Measurements from ENCODE around the gene NCOR1.
A peak's percentile ranks its signal among the peaks of the same experiment; 100 is the strongest.
"Not testable (repeated sequence)": the region's sequence is repeated elsewhere in the genome, so short reads cannot be mapped to it uniquely, and the experiment has no call there.

The NCOR1 gene

DNA sequence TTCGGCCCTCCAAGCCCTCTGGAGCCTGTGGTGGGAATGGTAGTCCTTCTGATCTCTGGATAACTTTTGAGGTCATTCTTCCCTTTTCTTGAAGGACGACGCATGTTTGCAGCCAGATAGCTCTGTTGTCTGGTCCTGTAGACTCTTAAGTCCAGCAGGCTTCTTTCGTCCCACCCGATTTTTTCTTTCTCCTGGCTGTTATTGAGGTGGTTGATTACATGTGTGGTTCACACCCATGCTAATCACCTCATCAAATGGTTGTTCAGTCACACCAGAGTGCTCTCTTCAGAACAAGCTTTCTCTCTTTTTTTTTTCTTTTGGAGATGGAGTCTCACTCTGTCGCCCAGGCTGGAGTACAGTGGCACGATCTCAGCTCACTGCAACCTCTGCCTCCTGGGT lies 32.3 kb upstream of the NCOR1 start:
- H3K27ac ChIP-seq (ENCODE audit: low read depth, low read length): peak overlapping the region; percentile 68
- H3K27me3 ChIP-seq (ENCODE audit: control insufficient read depth in 1 of 2, insufficient read depth in 2 of 2, low read length in 2 of 2): no peaks in the 10 kb centered on the region
- H3K9ac ChIP-seq (ENCODE audit: low read depth in 1 of 2, low read length in 2 of 2): peak overlapping the region; percentile 34 to 38
- no peaks in the 10 kb centered on the region for H3K36me3 ChIP-seq (ENCODE audit: control insufficient read depth in 1 of 2, insufficient read depth in 2 of 2, low read length in 2 of 2)
- H3K9me3 ChIP-seq (ENCODE audit: control insufficient read depth in 1 of 2, low read length in 2 of 2): no peaks in the 10 kb centered on the region
- H3K4me3 ChIP-seq (ENCODE audit: low read depth in 1 of 2, low read length in 2 of 2): peak overlapping the region; percentile 23 to 33
- peaks cover 14 to 32% of the 10 kb centered on the region in 2 donors for H3K4me1 ChIP-seq (ENCODE audit: control insufficient read depth in 1 of 2, insufficient read depth in 2 of 2, low read length in 2 of 2)

DNA sequence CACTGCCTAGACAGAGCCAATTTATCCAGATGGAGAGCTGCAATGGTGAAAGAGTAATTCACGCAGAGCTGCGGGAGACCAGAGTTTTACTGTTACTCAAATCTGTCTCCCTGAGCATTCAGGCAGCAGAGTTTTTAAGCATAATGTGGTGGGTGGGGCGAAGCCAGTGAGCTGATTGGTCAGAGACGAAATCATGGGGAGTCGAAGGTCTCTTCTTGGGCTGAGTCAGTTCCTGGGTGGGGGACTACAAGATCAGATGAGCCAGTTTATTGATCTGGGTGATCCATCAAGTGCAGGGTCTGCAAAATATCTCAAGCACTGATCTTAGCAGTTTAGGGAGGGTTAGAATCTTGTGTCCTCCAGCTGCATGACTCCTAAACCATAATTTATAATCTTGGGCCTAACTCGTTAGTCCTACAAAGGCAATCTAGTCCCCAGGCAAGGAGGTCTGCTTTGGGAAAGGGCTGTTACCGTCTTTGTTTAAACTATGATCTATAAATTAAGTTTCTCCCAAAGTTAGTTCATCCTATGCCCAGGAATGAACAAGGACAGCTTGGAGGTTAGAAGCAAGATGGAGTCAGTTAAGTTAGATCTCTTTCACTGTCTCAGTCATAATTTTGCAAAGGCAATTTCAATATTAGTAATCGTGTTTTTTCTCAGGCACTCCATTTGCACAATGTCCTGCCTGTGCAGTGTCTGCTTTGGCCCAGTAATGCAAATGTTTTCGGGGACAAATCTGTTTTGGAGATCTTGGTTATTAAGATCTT lies 28.6 kb upstream of the NCOR1 start:
- no peaks in the 10 kb centered on the region for H3K27me3 ChIP-seq (ENCODE audit: control insufficient read depth in 1 of 2, insufficient read depth in 2 of 2, low read length in 2 of 2)
- H3K36me3 ChIP-seq (ENCODE audit: control insufficient read depth in 1 of 2, insufficient read depth in 2 of 2, low read length in 2 of 2): no peaks in the 10 kb centered on the region
- H3K9ac ChIP-seq (ENCODE audit: low read depth in 1 of 2, low read length in 2 of 2): no peak overlapping the region
- peak overlapping the region in 1 of 2 donors; percentile 35 for H3K4me3 ChIP-seq (ENCODE audit: low read depth in 1 of 2, low read length in 2 of 2)
- H3K4me1 ChIP-seq (ENCODE audit: control insufficient read depth in 1 of 2, insufficient read depth in 2 of 2, low read length in 2 of 2): peaks cover 14 to 32% of the 10 kb centered on the region in 2 donors
- H3K27ac ChIP-seq (ENCODE audit: low read depth, low read length): no peak overlapping the region
- H3K9me3 ChIP-seq (ENCODE audit: control insufficient read depth in 1 of 2, low read length in 2 of 2): no peaks in the 10 kb centered on the region

DNA sequence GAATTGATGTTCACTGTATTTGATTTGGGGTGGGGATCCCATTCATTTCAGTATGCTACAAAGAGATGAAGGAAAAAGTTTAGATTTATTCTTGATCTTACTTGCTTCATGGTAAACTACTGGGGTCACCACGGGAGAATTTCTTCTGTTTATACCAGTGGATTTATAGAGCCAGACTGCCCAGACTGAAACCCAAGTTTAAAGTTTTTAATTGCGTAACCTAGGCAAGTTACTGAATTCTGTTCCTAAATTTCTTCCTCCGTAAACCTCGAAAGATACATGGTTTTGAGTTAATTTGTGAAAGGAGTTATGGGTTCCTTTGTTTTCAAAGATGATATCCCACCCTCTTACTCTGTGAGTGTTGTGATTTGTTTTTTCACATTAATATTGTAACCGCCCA lies 28.1 kb upstream of the NCOR1 start:
- Histone ChIP-seq H3K9ac (ENCODE audit: low read depth in 1 of 2, low read length in 2 of 2) (no peak overlapping the region), H3K27ac (ENCODE audit: low read depth, low read length) (no peak overlapping the region), H3K9me3 (ENCODE audit: control insufficient read depth in 1 of 2, low read length in 2 of 2) (no peaks in the 10 kb centered on the region), H3K36me3 (ENCODE audit: control insufficient read depth in 1 of 2, insufficient read depth in 2 of 2, low read length in 2 of 2) (no peaks in the 10 kb centered on the region), H3K27me3 (ENCODE audit: control insufficient read depth in 1 of 2, insufficient read depth in 2 of 2, low read length in 2 of 2) (no peaks in the 10 kb centered on the region), H3K4me1 (ENCODE audit: control insufficient read depth in 1 of 2, insufficient read depth in 2 of 2, low read length in 2 of 2) (peaks cover 10 to 26% of the 10 kb centered on the region in 2 donors), H3K4me3 (ENCODE audit: low read depth in 1 of 2, low read length in 2 of 2) (peak overlapping the region in 1 of 2 donors; percentile 35)

DNA sequence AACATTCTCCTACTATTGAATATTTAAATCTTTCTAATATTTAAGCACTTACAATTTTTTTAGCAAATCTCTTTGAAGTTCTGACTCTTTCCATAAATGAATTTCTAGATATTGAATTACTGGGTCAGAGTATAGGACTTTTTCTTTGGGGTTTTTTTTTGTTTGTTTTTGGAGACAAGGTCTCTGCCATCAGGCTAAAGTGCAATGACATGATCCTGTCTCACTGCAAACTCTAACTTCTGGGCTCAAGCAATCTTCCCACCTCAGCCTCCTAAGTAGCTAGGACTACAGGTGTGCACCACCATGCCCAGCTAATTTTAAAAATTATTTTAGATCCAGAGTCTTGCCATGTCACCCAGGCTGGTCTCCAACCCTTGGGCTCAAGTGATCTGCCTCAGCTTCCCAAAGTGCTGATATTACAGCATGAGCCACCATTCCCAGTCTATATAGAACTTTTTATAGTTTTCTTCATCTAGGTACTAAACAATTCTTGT lies 26.6 kb upstream of the NCOR1 start:
- Histone ChIP-seq H3K9ac (ENCODE audit: low read depth in 1 of 2, low read length in 2 of 2) (no peak overlapping the region), H3K27ac (ENCODE audit: low read depth, low read length) (no peak overlapping the region), H3K36me3 (ENCODE audit: control insufficient read depth in 1 of 2, insufficient read depth in 2 of 2, low read length in 2 of 2) (no peaks in the 10 kb centered on the region), H3K27me3 (ENCODE audit: control insufficient read depth in 1 of 2, insufficient read depth in 2 of 2, low read length in 2 of 2) (no peaks in the 10 kb centered on the region), H3K4me3 (ENCODE audit: low read depth in 1 of 2, low read length in 2 of 2) (no peak overlapping the region), H3K9me3 (ENCODE audit: control insufficient read depth in 1 of 2, low read length in 2 of 2) (no peaks in the 10 kb centered on the region), H3K4me1 (ENCODE audit: control insufficient read depth in 1 of 2, insufficient read depth in 2 of 2, low read length in 2 of 2) (peaks cover 4 to 15% of the 10 kb centered on the region in 2 donors)

DNA sequence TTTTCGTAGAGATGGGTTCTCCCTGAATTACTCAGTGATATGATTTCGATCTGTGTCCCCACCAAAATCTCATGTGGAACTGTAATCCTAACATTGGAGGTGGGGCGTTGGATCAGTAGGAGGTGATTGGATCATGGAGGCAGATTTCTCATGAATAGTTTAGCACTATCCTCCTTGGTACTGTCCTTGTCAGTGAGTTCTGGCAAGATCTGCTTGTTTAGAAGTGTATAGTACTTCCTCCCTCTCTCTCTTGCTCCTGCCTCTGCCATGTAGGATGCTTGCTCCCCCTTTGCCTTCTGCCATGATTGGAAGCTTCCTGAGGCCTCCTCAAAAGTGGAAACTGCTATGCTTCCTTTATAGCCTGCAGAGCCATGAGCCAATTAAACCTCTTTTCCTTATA lies 24.6 kb upstream of the NCOR1 start:
- H3K27ac ChIP-seq (ENCODE audit: low read depth, low read length): no peak overlapping the region
- H3K4me3 ChIP-seq (ENCODE audit: low read depth in 1 of 2, low read length in 2 of 2): no peak overlapping the region
- no peaks in the 10 kb centered on the region for H3K9me3 ChIP-seq (ENCODE audit: control insufficient read depth in 1 of 2, low read length in 2 of 2)
- H3K4me1 ChIP-seq (ENCODE audit: control insufficient read depth in 1 of 2, insufficient read depth in 2 of 2, low read length in 2 of 2): peaks cover 4 to 15% of the 10 kb centered on the region in 2 donors
- no peaks in the 10 kb centered on the region for H3K27me3 ChIP-seq (ENCODE audit: control insufficient read depth in 1 of 2, insufficient read depth in 2 of 2, low read length in 2 of 2)
- H3K9ac ChIP-seq (ENCODE audit: low read depth in 1 of 2, low read length in 2 of 2): no peak overlapping the region
- H3K36me3 ChIP-seq (ENCODE audit: control insufficient read depth in 1 of 2, insufficient read depth in 2 of 2, low read length in 2 of 2): peaks cover 0 to 3% of the 10 kb centered on the region in 2 donors

DNA sequence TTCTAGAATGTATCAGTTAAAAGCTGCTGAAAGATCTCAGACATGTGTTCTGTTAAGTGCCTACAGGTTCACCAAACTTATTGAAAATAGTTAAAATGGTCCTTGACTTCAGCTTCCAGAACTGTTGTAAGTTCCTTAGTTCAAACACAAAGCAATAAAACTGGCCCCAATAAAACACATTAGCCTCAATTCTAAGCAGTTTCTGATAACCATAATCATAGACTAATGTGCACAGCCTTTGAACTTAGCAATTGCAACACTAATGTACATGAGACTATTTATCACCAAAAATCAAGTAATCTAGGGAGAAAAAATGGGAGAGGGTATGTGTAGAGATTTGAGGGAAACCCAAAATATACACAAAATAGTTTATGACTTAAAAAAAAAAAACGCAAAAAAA lies 17.1 kb upstream of the NCOR1 start:
- H3K4me1 ChIP-seq (ENCODE audit: control insufficient read depth in 1 of 2, insufficient read depth in 2 of 2, low read length in 2 of 2): peaks cover 10 to 14% of the 10 kb centered on the region in 2 donors
- no peaks in the 10 kb centered on the region for H3K9me3 ChIP-seq (ENCODE audit: control insufficient read depth in 1 of 2, low read length in 2 of 2)
- H3K36me3 ChIP-seq (ENCODE audit: control insufficient read depth in 1 of 2, insufficient read depth in 2 of 2, low read length in 2 of 2): peaks cover 0 to 3% of the 10 kb centered on the region in 2 donors
- no peak overlapping the region for H3K27ac ChIP-seq (ENCODE audit: low read depth, low read length)
- no peak overlapping the region for H3K4me3 ChIP-seq (ENCODE audit: low read depth in 1 of 2, low read length in 2 of 2)
- H3K9ac ChIP-seq (ENCODE audit: low read depth in 1 of 2, low read length in 2 of 2): peak overlapping the region in 1 of 2 donors; percentile 1
- H3K27me3 ChIP-seq (ENCODE audit: control insufficient read depth in 1 of 2, insufficient read depth in 2 of 2, low read length in 2 of 2): no peaks in the 10 kb centered on the region

DNA sequence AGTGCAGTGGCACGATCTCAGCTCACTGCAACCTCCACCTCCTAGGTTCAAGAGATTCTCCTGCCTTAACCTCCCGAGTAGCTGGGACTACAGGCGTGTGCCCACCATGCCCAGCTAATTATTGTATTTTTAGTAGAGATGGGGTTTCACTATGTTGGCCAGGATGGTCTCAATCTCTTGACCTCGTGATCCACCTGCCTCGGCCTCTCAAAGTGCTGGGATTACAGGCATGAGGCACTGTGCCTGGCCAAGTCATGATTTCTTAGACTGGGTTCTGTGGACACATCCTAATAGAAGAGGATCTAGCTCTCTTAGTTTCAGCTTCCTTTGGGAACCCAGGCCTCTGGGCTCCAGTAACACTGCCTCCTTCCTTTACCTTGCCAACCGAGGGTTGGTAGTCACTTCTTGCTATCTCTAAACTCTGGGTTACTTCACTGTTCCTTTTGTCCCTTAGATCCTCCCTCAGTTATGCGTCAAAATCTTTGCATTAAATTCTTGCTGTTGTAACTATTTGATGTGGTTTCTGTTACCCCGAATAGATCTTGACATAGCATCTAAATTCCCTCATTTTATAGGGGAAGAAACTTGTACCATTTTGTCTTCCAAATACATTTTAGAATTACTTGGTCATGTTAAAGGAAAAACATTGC lies 14.7 kb upstream of the NCOR1 start:
- H3K9me3 ChIP-seq (ENCODE audit: control insufficient read depth in 1 of 2, low read length in 2 of 2); H3K27ac ChIP-seq (ENCODE audit: low read depth, low read length); H3K36me3 ChIP-seq (ENCODE audit: control insufficient read depth in 1 of 2, insufficient read depth in 2 of 2, low read length in 2 of 2); H3K4me3 ChIP-seq (ENCODE audit: low read depth in 1 of 2, low read length in 2 of 2); H3K27me3 ChIP-seq (ENCODE audit: control insufficient read depth in 1 of 2, insufficient read depth in 2 of 2, low read length in 2 of 2); H3K9ac ChIP-seq (ENCODE audit: low read depth in 1 of 2, low read length in 2 of 2): not testable (repeated sequence)
- peaks cover 10 to 14% of the 10 kb centered on the region in 2 donors for H3K4me1 ChIP-seq (ENCODE audit: control insufficient read depth in 1 of 2, insufficient read depth in 2 of 2, low read length in 2 of 2)

DNA sequence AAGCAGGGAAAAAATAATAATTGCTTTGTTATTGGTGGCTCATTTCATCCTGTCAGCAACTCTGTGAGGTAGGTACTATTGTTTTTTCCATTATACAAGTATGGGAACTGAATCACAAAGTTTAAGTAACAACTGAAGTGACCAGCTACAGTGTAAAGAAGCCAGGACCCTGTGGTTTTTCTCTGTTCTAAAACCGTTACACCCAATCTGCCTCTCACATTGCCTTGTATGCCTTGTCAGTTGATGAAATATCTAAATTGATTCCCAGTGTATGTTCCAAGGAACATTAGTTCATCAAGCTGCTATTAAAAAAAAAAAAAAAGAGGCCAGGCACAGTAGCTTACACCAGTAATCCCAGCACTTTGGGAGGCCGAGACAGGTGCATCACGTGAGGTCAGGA lies 7.1 kb upstream of the NCOR1 start:
- H3K27ac ChIP-seq (ENCODE audit: low read depth, low read length): no peak overlapping the region
- H3K4me1 ChIP-seq (ENCODE audit: control insufficient read depth in 1 of 2, insufficient read depth in 2 of 2, low read length in 2 of 2): peaks cover 5 to 11% of the 10 kb centered on the region in 2 donors

DNA sequence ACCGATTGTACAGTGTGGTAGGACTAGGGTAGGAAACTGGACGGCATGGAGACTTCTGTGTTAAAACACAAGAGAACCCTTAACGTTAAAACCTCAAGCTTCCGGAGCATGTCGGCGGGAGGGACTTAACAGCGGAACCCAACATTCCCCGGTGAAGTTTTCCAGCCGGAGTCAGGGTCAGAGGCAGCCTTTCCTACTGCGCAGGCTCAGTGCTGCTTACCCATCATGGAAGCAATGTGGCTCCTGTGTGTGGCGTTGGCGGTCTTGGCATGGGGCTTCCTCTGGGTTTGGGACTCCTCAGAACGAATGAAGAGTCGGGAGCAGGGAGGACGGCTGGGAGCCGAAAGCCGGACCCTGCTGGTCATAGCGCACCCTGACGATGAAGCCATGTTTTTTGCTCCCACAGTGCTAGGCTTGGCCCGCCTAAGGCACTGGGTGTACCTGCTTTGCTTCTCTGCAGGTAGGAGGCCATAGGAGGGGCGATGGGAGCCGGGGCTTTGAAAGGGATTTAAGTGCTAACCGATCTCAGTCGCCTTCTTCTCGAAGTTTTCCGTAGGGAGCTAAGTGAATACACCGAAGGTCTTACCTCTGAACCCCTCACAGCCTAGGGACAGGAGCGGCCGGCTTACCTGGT lies 1.8 kb upstream of the NCOR1 start, which contains the start of gene PIGL:
TSS of gene PIGL (plus strand) at position 209 of the 634 bp plus-strand sequence. CDS start at position 226, 17 bp downstream.
- H3K9ac ChIP-seq (ENCODE audit: low read depth in 1 of 2, low read length in 2 of 2): peak within 1 kb of the TSS; percentile 85 to 95
- H3K27me3 ChIP-seq (ENCODE audit: control insufficient read depth in 1 of 2, insufficient read depth in 2 of 2, low read length in 2 of 2): no peaks in the 10 kb centered on the region
- H3K9me3 ChIP-seq (ENCODE audit: control insufficient read depth in 1 of 2, low read length in 2 of 2): no peaks in the 10 kb centered on the region
- H3K4me1 ChIP-seq (ENCODE audit: control insufficient read depth in 1 of 2, insufficient read depth in 2 of 2, low read length in 2 of 2): peaks cover 25 to 33% of the 10 kb centered on the region in 2 donors
- peak within 1 kb of the TSS; percentile 95 to 98 for H3K4me3 ChIP-seq (ENCODE audit: low read depth in 1 of 2, low read length in 2 of 2)
- H3K36me3 ChIP-seq (ENCODE audit: control insufficient read depth in 1 of 2, insufficient read depth in 2 of 2, low read length in 2 of 2): no peaks in the 10 kb centered on the region
- H3K27ac ChIP-seq (ENCODE audit: low read depth, low read length): peak within 1 kb of the TSS; percentile 98

More for the DNA sequence above, 7.1 kb upstream of the NCOR1 start:
- no peak overlapping the region for H3K9ac ChIP-seq (ENCODE audit: low read depth in 1 of 2, low read length in 2 of 2)
- H3K27me3 ChIP-seq (ENCODE audit: control insufficient read depth in 1 of 2, insufficient read depth in 2 of 2, low read length in 2 of 2): no peaks in the 10 kb centered on the region
- H3K4me3 ChIP-seq (ENCODE audit: low read depth in 1 of 2, low read length in 2 of 2): no peak overlapping the region
- H3K9me3 ChIP-seq (ENCODE audit: control insufficient read depth in 1 of 2, low read length in 2 of 2): no peaks in the 10 kb centered on the region
- no peaks in the 10 kb centered on the region for H3K36me3 ChIP-seq (ENCODE audit: control insufficient read depth in 1 of 2, insufficient read depth in 2 of 2, low read length in 2 of 2)

Measured in duodenal mucosa (tissue), 2 donors.